WTC11 (cell line): ENCODE results near the gene RSPO4. TPM values are rescaled to one million over a fixed set of nuclear protein-coding genes. Genes with fewer than 3 reads are reported as not detected.

Experiments
- MYBL2 ChIP-seq: sonication (generic); formaldehyde crosslinking; IDR thresholded peaks from 2 replicates; pipeline ENCODE4 v1.8.1; 2023; ENCODE audit warnings: mild to moderate bottlenecking, moderate library complexity, missing genetic modification reagents
- NR3C1 ChIP-seq: sonication (generic); formaldehyde crosslinking; conservative IDR thresholded peaks from 2 replicates; pipeline ENCODE4 v1.8.1; 2023; ENCODE audit warnings: low read depth, mild to moderate bottlenecking, missing genetic modification reagents
- RORB ChIP-seq: fragments of 250-450 bp; sonication (Bioruptor Pico); IDR thresholded peaks from 2 replicates; pipeline ENCODE4 v1.9.0; 2021; ENCODE audit warnings: mild to moderate bottlenecking
- TEAD1 ChIP-seq: sonication (generic); formaldehyde crosslinking; IDR thresholded peaks from 2 replicates; pipeline ENCODE4 v1.8.0; 2022; ENCODE audit warnings: mild to moderate bottlenecking, missing genetic modification reagents
- ZNF121 ChIP-seq: sonication (generic); formaldehyde crosslinking; IDR thresholded peaks from 2 replicates; pipeline ENCODE4 v1.8.0; 2023; ENCODE audit warnings: missing genetic modification reagents
- ZNF138 ChIP-seq: sonication (generic); formaldehyde crosslinking; conservative IDR thresholded peaks from 2 replicates; pipeline ENCODE4 v1.8.1; 2022; ENCODE audit warnings: mild to moderate bottlenecking, moderate library complexity, missing genetic modification reagents
- ZNF232 ChIP-seq: sonication (generic); formaldehyde crosslinking; IDR thresholded peaks from 2 replicates; pipeline ENCODE4 v1.8.0; 2022; ENCODE audit warnings: mild to moderate bottlenecking, missing genetic modification reagents
- ZNF396 ChIP-seq: fragments of 250-450 bp; sonication (Bioruptor Pico); IDR thresholded peaks from 2 replicates; pipeline ENCODE4 v1.8.0; 2021; ENCODE audit warnings: mild to moderate bottlenecking, moderate library complexity, borderline replicate concordance
- total RNA-seq: library from RNA; stranded (reverse); gene quantifications from 3 replicates; pipeline ENCODE4 v1.2.3, GENCODE V29; 2021
- TF ChIP-seq, protein P1 (sequence below): sonication (generic); formaldehyde crosslinking; IDR thresholded peaks from 2 replicates; pipeline ENCODE4 v1.8.1; 2022; ENCODE audit warnings: mild to moderate bottlenecking, moderate library complexity, missing genetic modification reagents
- TF ChIP-seq, protein P2 (sequence below): sonication (generic); formaldehyde crosslinking; IDR thresholded peaks from 2 replicates; pipeline ENCODE4 v1.8.1; 2023; ENCODE audit warnings: mild to moderate bottlenecking, missing genetic modification reagents
- TF ChIP-seq, protein P3 (sequence below): fragments of 250-450 bp; sonication (Bioruptor Pico); IDR thresholded peaks from 2 replicates; pipeline ENCODE4 v1.9.0; 2021; ENCODE audit warnings: moderate library complexity, mild to moderate bottlenecking, inconsistent platforms, borderline replicate concordance
- TF ChIP-seq, protein P4 (sequence below): sonication (generic); formaldehyde crosslinking; conservative IDR thresholded peaks from 2 replicates; pipeline ENCODE4 v1.8.1; 2022; ENCODE audit warnings: mild to moderate bottlenecking, missing genetic modification reagents
- TF ChIP-seq, protein P5 (sequence below): sonication (generic); formaldehyde crosslinking; IDR thresholded peaks from 2 replicates; pipeline ENCODE4 v1.8.0; 2022; ENCODE audit warnings: mild to moderate bottlenecking, missing genetic modification reagents
- TF ChIP-seq, protein P6 (sequence below): fragments of 250-450 bp; sonication (Bioruptor Pico); IDR thresholded peaks from 2 replicates; pipeline ENCODE4 v2.1.2; 2022; ENCODE audit warnings: mild to moderate bottlenecking, moderate library complexity
- TF ChIP-seq, protein P7 (sequence below): sonication (generic); formaldehyde crosslinking; conservative IDR thresholded peaks from 2 replicates; pipeline ENCODE4 v1.8.1; 2023; ENCODE audit warnings: mild to moderate bottlenecking, low read depth, missing genetic modification reagents, moderate library complexity
- TF ChIP-seq, protein P8 (sequence below): sonication (generic); formaldehyde crosslinking; IDR thresholded peaks from 2 replicates; pipeline ENCODE4 v1.8.0; 2023; ENCODE audit warnings: mild to moderate bottlenecking, missing genetic modification reagents
- TF ChIP-seq, protein P9 (sequence below): fragments of 200-600 bp; IDR thresholded peaks from 2 replicates; pipeline ENCODE4 v1.8.0; 2022; ENCODE audit warnings: antibody characterized with exemption

Gene RSPO4
- total RNA-seq, 1 experiment from 2014 or later: 4.5 TPM

DNA sequence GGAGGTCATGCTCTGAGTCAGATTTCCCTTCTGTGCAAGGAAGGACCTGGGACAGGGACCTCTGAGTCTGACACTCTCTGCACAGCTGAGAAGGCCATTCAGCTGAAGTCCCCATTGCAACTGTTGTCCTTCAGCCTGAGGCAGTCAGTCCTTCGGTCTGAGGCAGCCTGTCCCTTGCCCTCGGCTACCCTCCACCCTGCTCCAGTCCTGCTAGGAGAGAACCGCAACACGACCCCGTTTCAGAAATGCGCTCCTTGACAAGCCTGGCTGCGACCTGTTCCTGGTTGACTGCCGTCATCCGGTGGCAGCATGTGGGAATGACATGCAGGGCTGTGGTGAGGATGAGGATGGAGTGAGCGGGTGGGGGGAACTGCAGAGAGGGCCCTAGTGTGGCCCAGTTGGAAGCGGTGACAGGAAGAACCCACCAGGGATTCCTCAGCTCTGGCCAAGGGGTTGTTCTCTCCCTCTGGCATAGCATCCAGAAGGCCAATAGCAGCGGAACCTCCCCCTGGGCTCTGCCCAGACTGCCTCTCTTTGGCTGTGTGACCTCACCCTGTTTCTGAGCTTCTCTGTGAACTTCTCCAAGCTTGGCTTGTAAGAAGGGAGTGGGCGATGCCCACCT, 45.7 kb downstream of the RSPO4 start (continued):
- TF ChIP-seq, protein P1, sequence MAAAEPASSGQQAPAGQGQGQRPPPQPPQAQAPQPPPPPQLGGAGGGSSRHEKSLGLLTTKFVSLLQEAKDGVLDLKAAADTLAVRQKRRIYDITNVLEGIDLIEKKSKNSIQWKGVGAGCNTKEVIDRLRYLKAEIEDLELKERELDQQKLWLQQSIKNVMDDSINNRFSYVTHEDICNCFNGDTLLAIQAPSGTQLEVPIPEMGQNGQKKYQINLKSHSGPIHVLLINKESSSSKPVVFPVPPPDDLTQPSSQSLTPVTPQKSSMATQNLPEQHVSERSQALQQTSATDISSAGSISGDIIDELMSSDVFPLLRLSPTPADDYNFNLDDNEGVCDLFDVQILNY: no peak
- TF ChIP-seq, protein P2, sequence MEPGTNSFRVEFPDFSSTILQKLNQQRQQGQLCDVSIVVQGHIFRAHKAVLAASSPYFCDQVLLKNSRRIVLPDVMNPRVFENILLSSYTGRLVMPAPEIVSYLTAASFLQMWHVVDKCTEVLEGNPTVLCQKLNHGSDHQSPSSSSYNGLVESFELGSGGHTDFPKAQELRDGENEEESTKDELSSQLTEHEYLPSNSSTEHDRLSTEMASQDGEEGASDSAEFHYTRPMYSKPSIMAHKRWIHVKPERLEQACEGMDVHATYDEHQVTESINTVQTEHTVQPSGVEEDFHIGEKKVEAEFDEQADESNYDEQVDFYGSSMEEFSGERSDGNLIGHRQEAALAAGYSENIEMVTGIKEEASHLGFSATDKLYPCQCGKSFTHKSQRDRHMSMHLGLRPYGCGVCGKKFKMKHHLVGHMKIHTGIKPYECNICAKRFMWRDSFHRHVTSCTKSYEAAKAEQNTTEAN (CRISPR knock-in tag): no peak
- 0 out of 2 replicates have a peak, but pooled peaks have one; percentile 27 for TF ChIP-seq ZNF138 (CRISPR knock-in tag)
- TF ChIP-seq, protein P3, sequence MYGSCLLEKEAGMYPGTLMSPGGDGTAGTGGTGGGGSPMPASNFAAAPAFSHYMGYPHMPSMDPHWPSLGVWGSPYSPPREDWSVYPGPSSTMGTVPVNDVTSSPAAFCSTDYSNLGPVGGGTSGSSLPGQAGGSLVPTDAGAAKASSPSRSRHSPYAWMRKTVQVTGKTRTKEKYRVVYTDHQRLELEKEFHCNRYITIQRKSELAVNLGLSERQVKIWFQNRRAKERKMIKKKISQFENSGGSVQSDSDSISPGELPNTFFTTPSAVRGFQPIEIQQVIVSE (CRISPR knock-in tag): no peak
- TF ChIP-seq, protein P4, sequence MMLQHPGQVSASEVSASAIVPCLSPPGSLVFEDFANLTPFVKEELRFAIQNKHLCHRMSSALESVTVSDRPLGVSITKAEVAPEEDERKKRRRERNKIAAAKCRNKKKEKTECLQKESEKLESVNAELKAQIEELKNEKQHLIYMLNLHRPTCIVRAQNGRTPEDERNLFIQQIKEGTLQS (CRISPR knock-in tag): no peak
- TF ChIP-seq ZNF121 (CRISPR knock-in tag): peak; percentile 77; the same call in 1 of the 2 replicates
- TF ChIP-seq, protein P5, sequence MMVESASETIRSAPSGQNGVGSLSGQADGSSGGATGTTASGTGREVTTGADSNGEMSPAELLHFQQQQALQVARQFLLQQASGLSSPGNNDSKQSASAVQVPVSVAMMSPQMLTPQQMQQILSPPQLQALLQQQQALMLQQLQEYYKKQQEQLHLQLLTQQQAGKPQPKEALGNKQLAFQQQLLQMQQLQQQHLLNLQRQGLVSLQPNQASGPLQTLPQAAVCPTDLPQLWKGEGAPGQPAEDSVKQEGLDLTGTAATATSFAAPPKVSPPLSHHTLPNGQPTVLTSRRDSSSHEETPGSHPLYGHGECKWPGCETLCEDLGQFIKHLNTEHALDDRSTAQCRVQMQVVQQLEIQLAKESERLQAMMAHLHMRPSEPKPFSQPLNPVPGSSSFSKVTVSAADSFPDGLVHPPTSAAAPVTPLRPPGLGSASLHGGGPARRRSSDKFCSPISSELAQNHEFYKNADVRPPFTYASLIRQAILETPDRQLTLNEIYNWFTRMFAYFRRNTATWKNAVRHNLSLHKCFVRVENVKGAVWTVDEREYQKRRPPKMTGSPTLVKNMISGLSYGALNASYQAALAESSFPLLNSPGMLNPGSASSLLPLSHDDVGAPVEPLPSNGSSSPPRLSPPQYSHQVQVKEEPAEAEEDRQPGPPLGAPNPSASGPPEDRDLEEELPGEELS (CRISPR knock-in tag): no peak
- TF ChIP-seq, protein P6, sequence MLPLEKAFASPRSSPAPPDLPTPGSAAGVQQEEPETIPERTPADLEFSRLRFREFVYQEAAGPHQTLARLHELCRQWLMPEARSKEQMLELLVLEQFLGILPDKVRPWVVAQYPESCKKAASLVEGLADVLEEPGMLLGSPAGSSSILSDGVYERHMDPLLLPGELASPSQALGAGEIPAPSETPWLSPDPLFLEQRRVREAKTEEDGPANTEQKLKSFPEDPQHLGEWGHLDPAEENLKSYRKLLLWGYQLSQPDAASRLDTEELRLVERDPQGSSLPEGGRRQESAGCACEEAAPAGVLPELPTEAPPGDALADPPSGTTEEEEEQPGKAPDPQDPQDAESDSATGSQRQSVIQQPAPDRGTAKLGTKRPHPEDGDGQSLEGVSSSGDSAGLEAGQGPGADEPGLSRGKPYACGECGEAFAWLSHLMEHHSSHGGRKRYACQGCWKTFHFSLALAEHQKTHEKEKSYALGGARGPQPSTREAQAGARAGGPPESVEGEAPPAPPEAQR (CRISPR knock-in tag): no peak
- no peak for TF ChIP-seq RORB (CRISPR knock-in tag)
- TF ChIP-seq NR3C1 (CRISPR knock-in tag): no peak
- no peak for TF ChIP-seq ZNF396 (CRISPR knock-in tag)
- TF ChIP-seq, protein P7, sequence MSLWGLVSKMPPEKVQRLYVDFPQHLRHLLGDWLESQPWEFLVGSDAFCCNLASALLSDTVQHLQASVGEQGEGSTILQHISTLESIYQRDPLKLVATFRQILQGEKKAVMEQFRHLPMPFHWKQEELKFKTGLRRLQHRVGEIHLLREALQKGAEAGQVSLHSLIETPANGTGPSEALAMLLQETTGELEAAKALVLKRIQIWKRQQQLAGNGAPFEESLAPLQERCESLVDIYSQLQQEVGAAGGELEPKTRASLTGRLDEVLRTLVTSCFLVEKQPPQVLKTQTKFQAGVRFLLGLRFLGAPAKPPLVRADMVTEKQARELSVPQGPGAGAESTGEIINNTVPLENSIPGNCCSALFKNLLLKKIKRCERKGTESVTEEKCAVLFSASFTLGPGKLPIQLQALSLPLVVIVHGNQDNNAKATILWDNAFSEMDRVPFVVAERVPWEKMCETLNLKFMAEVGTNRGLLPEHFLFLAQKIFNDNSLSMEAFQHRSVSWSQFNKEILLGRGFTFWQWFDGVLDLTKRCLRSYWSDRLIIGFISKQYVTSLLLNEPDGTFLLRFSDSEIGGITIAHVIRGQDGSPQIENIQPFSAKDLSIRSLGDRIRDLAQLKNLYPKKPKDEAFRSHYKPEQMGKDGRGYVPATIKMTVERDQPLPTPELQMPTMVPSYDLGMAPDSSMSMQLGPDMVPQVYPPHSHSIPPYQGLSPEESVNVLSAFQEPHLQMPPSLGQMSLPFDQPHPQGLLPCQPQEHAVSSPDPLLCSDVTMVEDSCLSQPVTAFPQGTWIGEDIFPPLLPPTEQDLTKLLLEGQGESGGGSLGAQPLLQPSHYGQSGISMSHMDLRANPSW (CRISPR knock-in tag): no peak
- TF ChIP-seq MYBL2 (CRISPR knock-in tag): no peak
- TF ChIP-seq TEAD1: no peak
- TF ChIP-seq ZNF232 (CRISPR knock-in tag): no peak
- TF ChIP-seq, protein P8, sequence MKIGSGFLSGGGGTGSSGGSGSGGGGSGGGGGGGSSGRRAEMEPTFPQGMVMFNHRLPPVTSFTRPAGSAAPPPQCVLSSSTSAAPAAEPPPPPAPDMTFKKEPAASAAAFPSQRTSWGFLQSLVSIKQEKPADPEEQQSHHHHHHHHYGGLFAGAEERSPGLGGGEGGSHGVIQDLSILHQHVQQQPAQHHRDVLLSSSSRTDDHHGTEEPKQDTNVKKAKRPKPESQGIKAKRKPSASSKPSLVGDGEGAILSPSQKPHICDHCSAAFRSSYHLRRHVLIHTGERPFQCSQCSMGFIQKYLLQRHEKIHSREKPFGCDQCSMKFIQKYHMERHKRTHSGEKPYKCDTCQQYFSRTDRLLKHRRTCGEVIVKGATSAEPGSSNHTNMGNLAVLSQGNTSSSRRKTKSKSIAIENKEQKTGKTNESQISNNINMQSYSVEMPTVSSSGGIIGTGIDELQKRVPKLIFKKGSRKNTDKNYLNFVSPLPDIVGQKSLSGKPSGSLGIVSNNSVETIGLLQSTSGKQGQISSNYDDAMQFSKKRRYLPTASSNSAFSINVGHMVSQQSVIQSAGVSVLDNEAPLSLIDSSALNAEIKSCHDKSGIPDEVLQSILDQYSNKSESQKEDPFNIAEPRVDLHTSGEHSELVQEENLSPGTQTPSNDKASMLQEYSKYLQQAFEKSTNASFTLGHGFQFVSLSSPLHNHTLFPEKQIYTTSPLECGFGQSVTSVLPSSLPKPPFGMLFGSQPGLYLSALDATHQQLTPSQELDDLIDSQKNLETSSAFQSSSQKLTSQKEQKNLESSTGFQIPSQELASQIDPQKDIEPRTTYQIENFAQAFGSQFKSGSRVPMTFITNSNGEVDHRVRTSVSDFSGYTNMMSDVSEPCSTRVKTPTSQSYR: no peak
- TF ChIP-seq, protein P9, sequence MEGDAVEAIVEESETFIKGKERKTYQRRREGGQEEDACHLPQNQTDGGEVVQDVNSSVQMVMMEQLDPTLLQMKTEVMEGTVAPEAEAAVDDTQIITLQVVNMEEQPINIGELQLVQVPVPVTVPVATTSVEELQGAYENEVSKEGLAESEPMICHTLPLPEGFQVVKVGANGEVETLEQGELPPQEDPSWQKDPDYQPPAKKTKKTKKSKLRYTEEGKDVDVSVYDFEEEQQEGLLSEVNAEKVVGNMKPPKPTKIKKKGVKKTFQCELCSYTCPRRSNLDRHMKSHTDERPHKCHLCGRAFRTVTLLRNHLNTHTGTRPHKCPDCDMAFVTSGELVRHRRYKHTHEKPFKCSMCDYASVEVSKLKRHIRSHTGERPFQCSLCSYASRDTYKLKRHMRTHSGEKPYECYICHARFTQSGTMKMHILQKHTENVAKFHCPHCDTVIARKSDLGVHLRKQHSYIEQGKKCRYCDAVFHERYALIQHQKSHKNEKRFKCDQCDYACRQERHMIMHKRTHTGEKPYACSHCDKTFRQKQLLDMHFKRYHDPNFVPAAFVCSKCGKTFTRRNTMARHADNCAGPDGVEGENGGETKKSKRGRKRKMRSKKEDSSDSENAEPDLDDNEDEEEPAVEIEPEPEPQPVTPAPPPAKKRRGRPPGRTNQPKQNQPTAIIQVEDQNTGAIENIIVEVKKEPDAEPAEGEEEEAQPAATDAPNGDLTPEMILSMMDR: peak; percentile 96
